GM15510 (cell line): Measurements from ENCODE around the gene KCNQ1.

Experiments used
- POLR2A ChIP-seq: IDR thresholded peaks from 3 replicates; pipeline ENCODE4 v1.6.1; 2011; ENCODE audit warnings: borderline replicate concordance; ENCODE audit not compliant: insufficient read length; ENCODE audit errors: extremely low read depth

KCNQ1 gene

GRCh38 chr11:2761131-2762030 is 316.6 kb downstream of the KCNQ1 start:
- TF ChIP-seq POLR2A = no peak

- TF ChIP-seq POLR2A = no peak
These were observed 317.2 kb downstream of the KCNQ1 start for GRCh38 chr11:2762031-2762380.

- no peak for TF ChIP-seq POLR2A
These were observed 317.6 kb downstream of the KCNQ1 start for GRCh38 chr11:2762451-2762850.

- TF ChIP-seq POLR2A = no peak
These were observed 319.2 kb downstream of the KCNQ1 start for GRCh38 chr11:2763984-2764383.

- TF ChIP-seq POLR2A = no peak
These were observed 320.7 kb downstream of the KCNQ1 start for GRCh38 chr11:2765491-2765890.

GRCh38 chr11:2766166-2766565 is 321.4 kb downstream of the KCNQ1 start:
- no peak for TF ChIP-seq POLR2A

- TF ChIP-seq POLR2A = no peak
These were observed 322.3 kb downstream of the KCNQ1 start for GRCh38 chr11:2767071-2767470.

- no peak for TF ChIP-seq POLR2A
These were observed 323.0 kb downstream of the KCNQ1 start for GRCh38 chr11:2767801-2768200.

GRCh38 chr11:2768471-2769408 is 323.9 kb downstream of the KCNQ1 start:
- TF ChIP-seq POLR2A = no peak

- no peak for TF ChIP-seq POLR2A
These were observed 324.7 kb downstream of the KCNQ1 start for GRCh38 chr11:2769409-2770095.

- no peak for TF ChIP-seq POLR2A
These were observed 325.4 kb downstream of the KCNQ1 start for GRCh38 chr11:2770096-2770751.

GRCh38 chr11:2770761-2771301 is 326.0 kb downstream of the KCNQ1 start:
- TF ChIP-seq POLR2A = no peak

- no peak for TF ChIP-seq POLR2A
These were observed 327.1 kb downstream of the KCNQ1 start for GRCh38 chr11:2771758-2772466.

GRCh38 chr11:2772544-2773031 is 327.8 kb downstream of the KCNQ1 start:
- no peak for TF ChIP-seq POLR2A
